SHP77 treated with DMSO at 0.1 percent for 48 hours (cell line): Measurements from ENCODE around the gene CEACAM18.
"Not testable (repeated sequence)": the region's sequence is repeated elsewhere in the genome, so short reads cannot be mapped to it uniquely, and the experiment has no call there.

Source experiments
- DNase-seq: peaks from one replicate; lab custom pipeline; 2025; lab: John Stamatoyannopoulos, UW

CEACAM18 gene

GRCh38 chr19:51461723-51462161, 16.6 kb upstream of the CEACAM18 start:
- no peak for DNase-seq

GRCh38 chr19:51462276-51462675, 16.1 kb upstream of the CEACAM18 start:
- DNase-seq = no peak

DNA sequence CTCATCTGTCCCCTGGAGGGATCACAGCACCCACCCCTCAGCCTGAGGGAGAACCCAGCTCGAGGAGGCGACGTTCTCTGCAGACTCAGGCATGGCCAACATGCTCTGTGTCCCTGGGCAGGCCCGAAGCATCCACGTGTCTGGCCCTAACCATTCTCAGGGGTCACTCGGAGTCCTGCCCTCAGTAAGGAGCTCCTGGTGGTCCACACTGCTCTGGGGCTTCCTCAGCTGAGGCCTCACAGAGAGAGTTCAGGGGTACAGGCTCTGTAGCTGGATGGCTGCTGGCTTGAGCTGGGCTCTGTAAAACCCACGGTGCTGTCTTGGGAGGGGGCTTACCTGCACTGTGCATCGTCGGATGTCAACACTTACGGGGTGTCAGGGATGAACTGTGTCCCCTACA, 15.7 kb upstream of the CEACAM18 start:
- no peak for DNase-seq

GRCh38 chr19:51463976-51464581, 14.3 kb upstream of the CEACAM18 start:
- DNase-seq = not testable (repeated sequence)

DNA sequence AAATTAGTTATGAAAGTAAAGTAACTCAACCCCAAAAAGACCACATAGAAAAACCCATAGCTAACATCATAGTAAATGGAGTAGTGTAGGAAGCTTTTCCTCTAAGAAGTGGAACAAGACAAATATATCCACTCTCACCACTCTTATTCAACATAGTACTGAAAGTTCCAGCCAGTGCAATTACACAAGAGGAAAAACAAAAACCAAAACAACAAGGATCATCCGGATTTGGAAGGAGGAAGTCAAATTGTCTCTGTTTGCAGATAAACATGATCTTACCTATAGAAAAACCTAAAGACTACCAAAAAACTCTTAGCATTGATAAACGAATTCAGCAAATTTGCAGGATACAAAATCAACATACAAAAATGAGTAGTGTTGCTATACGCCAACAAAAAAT, 11.6 kb upstream of the CEACAM18 start:
- no peak for DNase-seq

GRCh38 chr19:51467864-51468544, 10.3 kb upstream of the CEACAM18 start:
- DNase-seq = no peak

GRCh38 chr19:51468545-51468920, 9.8 kb upstream of the CEACAM18 start:
- DNase-seq = no peak

DNA sequence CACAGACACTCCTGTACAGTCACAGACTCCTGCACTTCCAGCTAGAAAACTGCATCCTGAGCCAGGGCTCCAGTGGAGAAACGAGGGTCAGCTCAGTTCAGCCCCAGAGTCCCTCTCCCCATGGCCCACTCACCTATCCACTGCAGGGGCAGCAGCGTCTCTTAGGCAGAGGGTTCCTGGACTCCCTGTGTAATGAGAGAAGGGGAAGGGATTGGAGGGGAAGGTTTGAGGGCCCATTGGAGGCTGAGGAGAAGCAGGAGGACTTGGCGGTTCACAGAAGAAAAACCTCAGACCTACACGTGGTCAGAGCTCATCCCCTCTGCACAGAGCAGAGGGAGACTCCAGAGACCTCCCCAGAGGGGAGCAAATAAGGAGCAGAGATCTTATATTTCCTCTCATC, 9.2 kb upstream of the CEACAM18 start:
- DNase-seq = no peak

DNA sequence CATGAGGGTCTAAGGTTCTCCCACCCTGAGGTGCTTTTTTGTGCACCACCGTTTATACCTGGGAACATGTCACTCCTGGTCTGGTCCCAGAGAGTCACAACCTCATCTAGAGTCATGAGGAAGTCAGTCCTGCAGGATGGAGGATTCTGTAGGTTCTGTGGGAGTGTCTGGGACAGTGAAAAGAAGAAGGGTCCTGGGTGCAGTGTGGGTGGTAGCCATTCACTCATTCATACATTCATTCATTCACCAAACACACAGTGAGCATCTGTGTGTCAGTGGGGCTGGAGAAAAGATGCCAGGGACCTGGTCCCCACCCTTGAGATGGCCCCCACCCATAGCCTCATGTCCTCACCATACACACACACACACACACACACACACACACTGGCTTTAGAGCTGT, 8.7 kb upstream of the CEACAM18 start:
- no peak for DNase-seq

GRCh38 chr19:51470966-51471365, 7.4 kb upstream of the CEACAM18 start:
- no peak for DNase-seq

DNA sequence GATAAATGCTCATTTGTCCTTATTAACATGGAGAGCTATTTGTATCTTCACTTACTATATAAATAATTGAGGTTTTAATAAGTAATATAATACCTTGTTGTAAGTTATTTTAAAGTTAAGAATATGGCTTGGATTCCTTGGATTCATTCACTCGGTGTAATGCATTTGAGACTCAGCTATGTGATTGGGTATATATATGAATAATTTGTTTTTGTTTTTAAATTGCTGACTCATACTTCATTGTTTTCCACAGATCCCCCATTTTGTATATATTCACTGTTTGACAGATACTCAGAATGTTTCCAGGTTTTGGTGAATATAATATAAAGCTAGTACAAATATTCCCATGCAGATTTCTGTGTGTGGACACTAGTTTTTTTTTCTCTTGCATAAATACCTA, 6.8 kb upstream of the CEACAM18 start:
- no peak for DNase-seq

GRCh38 chr19:51472607-51473006, 5.7 kb upstream of the CEACAM18 start:
- no peak for DNase-seq

- peak; percentile 25 for DNase-seq
These were observed 5.2 kb upstream of the CEACAM18 start for GRCh38 chr19:51473009-51473707.

DNA sequence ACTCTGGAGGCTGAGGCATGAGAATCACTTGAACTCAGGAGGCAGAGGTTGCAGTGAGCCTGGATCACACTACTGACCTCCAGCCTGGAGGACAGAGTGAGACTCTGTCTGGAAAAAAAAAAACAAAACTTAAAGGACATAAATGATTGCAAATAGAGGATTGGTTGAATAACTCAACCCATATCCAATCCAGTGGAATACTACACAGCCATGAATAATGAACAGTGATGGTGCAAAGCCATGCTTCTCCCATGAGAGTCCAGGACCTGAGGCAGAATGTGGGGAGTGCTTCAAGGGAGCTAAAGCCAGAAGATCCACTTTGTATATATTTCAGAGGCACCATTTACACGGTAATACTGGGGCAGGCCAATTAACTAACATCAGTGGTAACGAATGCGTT, 2.2 kb upstream of the CEACAM18 start:
- DNase-seq = no peak

DNA sequence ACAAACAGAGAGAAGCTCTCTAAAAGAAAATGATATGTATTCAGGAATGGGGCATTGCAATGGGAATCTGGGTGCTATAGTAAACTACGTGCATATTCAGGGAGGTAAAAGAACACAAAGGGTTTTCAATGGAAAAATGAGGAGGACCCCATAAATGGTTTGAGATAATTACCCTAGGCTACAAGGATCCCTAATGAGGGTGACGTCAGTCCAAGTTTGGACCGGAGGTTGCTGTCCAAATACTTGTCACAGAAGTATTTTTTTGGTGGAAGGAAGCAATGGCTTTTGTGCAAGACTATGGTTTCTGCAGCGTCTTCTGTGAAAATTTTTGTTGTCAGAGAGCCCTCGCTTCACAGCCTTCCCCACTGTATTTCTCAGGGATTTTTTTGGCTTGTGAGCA, 995 bp upstream of the CEACAM18 start:
- DNase-seq = no peak

GRCh38 chr19:51479531-51480331, 1.4 kb downstream of the CEACAM18 start:
- no peak for DNase-seq

DNA sequence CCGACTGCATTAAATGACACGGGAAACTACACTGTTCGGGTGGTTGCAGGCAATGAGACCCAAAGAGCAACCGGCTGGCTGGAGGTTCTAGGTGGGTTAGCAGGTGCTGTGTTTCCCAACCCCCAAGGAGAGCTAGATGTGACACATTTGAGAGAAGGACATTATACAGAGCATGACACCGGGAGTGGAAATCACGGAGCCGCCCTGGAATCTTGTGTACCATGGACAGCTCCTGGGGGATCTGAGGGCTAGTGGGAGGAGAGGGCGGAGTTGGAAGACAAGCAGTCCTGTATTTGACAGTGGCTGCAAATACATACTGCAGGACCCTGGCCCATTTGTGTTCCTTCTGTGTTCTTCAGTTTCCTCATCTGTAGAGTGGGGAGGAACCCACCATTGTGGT, 2.3 kb downstream of the CEACAM18 start:
- no peak for DNase-seq

DNA sequence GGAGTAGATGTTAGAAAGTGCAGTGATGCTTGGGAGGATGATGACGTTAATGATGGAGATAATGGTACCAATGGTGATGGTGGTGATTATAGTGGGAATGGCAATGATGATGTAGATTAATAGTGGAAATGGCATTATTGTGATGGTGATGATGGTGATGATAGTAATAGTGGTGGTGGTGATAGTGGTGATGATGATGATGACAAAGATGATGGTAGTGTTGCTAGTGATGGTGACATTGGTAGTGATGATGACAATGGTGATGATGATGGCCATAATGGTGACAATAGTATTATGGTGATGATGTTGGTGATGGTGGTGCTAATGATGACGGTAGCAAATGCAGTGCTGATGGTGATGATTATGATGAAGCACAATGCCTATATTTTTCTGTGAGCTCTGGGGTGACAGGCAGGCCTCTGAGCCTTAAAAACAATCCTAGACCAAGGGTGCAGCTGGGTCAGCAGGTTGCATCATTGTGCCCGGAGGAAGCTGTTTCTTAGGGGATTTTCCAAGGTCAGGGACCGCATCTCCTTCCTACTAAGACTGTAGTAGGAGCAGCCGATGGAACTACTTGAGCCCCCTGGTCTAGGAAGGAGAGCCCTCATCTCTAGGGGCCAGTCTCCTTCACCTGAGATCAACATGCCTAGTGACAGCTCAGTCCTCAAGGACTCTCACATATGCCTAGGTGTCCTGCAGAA, 7.8 kb downstream of the CEACAM18 start:
- no peak for DNase-seq

- no peak for DNase-seq
These were observed 10.2 kb downstream of the CEACAM18 start for GRCh38 chr19:51488491-51488890.

GRCh38 chr19:51489113-51489512, 10.8 kb downstream of the CEACAM18 start:
- no peak for DNase-seq

GRCh38 chr19:51490676-51491075, 12.3 kb downstream of the CEACAM18 start:
- no peak for DNase-seq

GRCh38 chr19:51491586-51491985, 13.2 kb downstream of the CEACAM18 start:
- no peak for DNase-seq
